Duodenal mucosa (tissue), 2 donors: ENCODE measurements around the gene CDC73.
A peak's percentile ranks its signal among the peaks of the same experiment; 100 is the strongest.

ENCODE experiments used
- H3K27ac ChIP-seq: one replicate; pipeline ENCODE4 v1.7.0; 2013; ENCODE audit warnings: low read depth, low read length
- H3K27me3 ChIP-seq, 2 donors: one replicate each; pipeline ENCODE4 v1.7.0; 2013; ENCODE audit warnings: low read length in 2 of 2, control low read depth in 1 of 2; ENCODE audit not compliant: insufficient read depth in 2 of 2, control insufficient read depth in 1 of 2
- H3K36me3 ChIP-seq, 2 donors: one replicate each; pipeline ENCODE4 v1.7.0; 2013; ENCODE audit warnings: low read length in 2 of 2, control low read depth in 1 of 2; ENCODE audit not compliant: insufficient read depth in 2 of 2, control insufficient read depth in 1 of 2
- H3K4me1 ChIP-seq, 2 donors: one replicate each; pipeline ENCODE4 v1.7.0; 2013; ENCODE audit warnings: low read length in 2 of 2, control low read depth in 1 of 2; ENCODE audit not compliant: insufficient read depth in 2 of 2, control insufficient read depth in 1 of 2
- H3K4me3 ChIP-seq, 2 donors: one replicate each; pipeline ENCODE4 v1.7.0; 2013; ENCODE audit warnings: low read length in 2 of 2, low read depth in 1 of 2
- H3K9ac ChIP-seq, 2 donors: one replicate each; pipeline ENCODE4 v1.7.0; 2013; ENCODE audit warnings: low read length in 2 of 2, low read depth in 1 of 2
- H3K9me3 ChIP-seq, 2 donors: one replicate each; pipeline ENCODE4 v1.7.0; 2013; ENCODE audit warnings: low read length in 2 of 2, control low read depth in 1 of 2; ENCODE audit not compliant: control insufficient read depth in 1 of 2

CDC73 gene

GRCh38 chr1:193121616-193122593, at the start of gene CDC73:
Gene CDC73 (plus strand): TSS chr1:193122031. CDS start chr1:193122201, 170 bp downstream.
- H3K9ac ChIP-seq: peak within 1 kb of the TSS; percentile 88 to 97
- H3K36me3 ChIP-seq: peaks cover 0 to 8% of the 10 kb centered on the region in 2 donors

GRCh38 chr1:193077991-193078390, 43.8 kb upstream of the CDC73 start:
- Histone ChIP-seq H3K9ac (no peak overlapping the region), H3K27me3 (no peaks in the 10 kb centered on the region), H3K27ac (no peak overlapping the region), H3K4me1 (no peaks in the 10 kb centered on the region), H3K36me3 (peaks cover 21 to 48% of the 10 kb centered on the region in 2 donors), H3K9me3 (peaks cover 0 to 6% of the 10 kb centered on the region in 2 donors), H3K4me3 (no peak overlapping the region)

More at GRCh38 chr1:193121616-193122593, at the start of gene CDC73:
- Histone ChIP-seq H3K4me1 (peaks cover 18 to 27% of the 10 kb centered on the region in 2 donors), H3K27me3 (no peaks in the 10 kb centered on the region), H3K27ac (peak within 1 kb of the TSS; percentile 93), H3K9me3 (no peaks in the 10 kb centered on the region), H3K4me3 (peak within 1 kb of the TSS; percentile 87 to 98)

DNA sequence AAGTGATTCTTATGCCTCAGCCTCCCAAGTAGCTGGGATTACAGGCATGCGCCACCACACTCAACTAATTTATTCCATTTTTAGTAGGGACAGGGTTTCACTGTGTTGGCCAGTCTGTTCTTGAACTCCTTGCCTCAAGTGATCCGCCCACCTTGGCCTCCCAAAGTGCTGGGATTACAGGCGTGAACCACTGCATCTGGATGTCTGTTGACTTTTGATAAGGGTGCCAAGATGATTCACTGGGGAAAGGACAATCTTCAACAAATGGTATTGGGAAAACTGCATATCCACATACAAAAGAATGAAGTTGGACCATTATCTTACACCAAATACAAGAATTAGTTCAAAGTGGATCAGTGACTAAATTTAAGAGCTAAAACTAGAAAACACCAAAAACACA, 42.6 kb upstream of the CDC73 start:
- Histone ChIP-seq H3K9me3 (peaks cover 0 to 6% of the 10 kb centered on the region in 2 donors), H3K9ac (no peak overlapping the region), H3K27me3 (no peaks in the 10 kb centered on the region), H3K4me3 (no peak overlapping the region), H3K27ac (no peak overlapping the region), H3K4me1 (no peaks in the 10 kb centered on the region), H3K36me3 (peaks cover 21 to 54% of the 10 kb centered on the region in 2 donors)

GRCh38 chr1:193083365-193084088, 38.3 kb upstream of the CDC73 start:
- no peaks in the 10 kb centered on the region for H3K27me3 ChIP-seq
- H3K4me1 ChIP-seq: no peaks in the 10 kb centered on the region
- no peak overlapping the region for H3K4me3 ChIP-seq
- H3K9ac ChIP-seq: no peak overlapping the region
- no peak overlapping the region for H3K27ac ChIP-seq
- peaks cover 15 to 46% of the 10 kb centered on the region in 2 donors for H3K36me3 ChIP-seq
- H3K9me3 ChIP-seq: no peaks in the 10 kb centered on the region

GRCh38 chr1:193085263-193085662, 36.6 kb upstream of the CDC73 start:
- no peak overlapping the region for H3K4me3 ChIP-seq
- H3K4me1 ChIP-seq: no peaks in the 10 kb centered on the region
- H3K9me3 ChIP-seq: no peaks in the 10 kb centered on the region
- no peaks in the 10 kb centered on the region for H3K27me3 ChIP-seq
- H3K36me3 ChIP-seq: peaks cover 15 to 34% of the 10 kb centered on the region in 2 donors
- H3K27ac ChIP-seq: no peak overlapping the region
- no peak overlapping the region for H3K9ac ChIP-seq

DNA sequence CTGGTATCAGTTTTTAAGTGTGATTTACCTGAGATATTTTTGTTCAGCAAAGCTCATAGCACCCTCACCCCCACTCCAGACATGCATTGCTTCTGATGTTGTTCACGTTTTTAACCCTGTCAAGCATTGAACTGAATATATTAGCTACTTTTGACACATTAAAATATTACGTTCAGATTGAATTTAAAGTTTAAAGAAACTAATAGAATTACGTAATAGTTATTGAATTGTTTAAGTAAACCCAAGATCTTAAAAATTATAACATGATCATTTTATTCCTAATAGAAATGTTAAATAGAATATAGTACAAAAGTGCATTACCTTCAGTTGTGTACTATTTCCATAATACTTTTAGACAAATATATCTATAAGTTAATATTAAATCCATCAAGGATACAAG, 35.5 kb upstream of the CDC73 start:
- peaks cover 15 to 33% of the 10 kb centered on the region in 2 donors for H3K36me3 ChIP-seq
- H3K9me3 ChIP-seq: no peaks in the 10 kb centered on the region
- H3K4me1 ChIP-seq: no peaks in the 10 kb centered on the region
- no peak overlapping the region for H3K4me3 ChIP-seq
- H3K27ac ChIP-seq: no peak overlapping the region
- H3K9ac ChIP-seq: no peak overlapping the region
- H3K27me3 ChIP-seq: no peaks in the 10 kb centered on the region

- no peaks in the 10 kb centered on the region for H3K4me1 ChIP-seq
- H3K9me3 ChIP-seq: no peaks in the 10 kb centered on the region
- no peak overlapping the region for H3K4me3 ChIP-seq
- H3K27me3 ChIP-seq: no peaks in the 10 kb centered on the region
- peaks cover 8 to 24% of the 10 kb centered on the region in 2 donors for H3K36me3 ChIP-seq
- H3K27ac ChIP-seq: no peak overlapping the region
- no peak overlapping the region for H3K9ac ChIP-seq
Observed at GRCh38 chr1:193087893-193088292, 33.9 kb upstream of the CDC73 start.

DNA sequence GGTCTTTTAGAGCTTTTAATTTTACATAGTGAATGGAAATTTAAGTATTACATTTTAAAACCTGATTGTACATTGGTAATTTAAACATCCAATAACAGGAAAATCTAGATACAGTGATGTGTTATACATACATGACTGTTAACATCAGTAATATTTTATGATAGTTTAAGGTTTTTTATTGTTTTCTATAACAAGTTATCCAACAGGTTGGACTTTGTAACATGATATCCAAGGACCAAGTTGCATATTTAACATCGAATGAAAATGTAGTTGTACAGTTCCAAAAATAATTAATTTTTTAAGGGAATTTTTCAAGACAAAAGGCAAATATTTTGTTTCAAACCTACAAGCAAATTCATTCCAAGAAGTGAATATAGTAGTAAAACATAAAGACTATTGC, 31.0 kb upstream of the CDC73 start:
- Histone ChIP-seq H3K9ac (no peak overlapping the region), H3K9me3 (no peaks in the 10 kb centered on the region), H3K27me3 (no peaks in the 10 kb centered on the region), H3K27ac (no peak overlapping the region), H3K36me3 (peaks cover 0 to 13% of the 10 kb centered on the region in 2 donors), H3K4me1 (no peaks in the 10 kb centered on the region), H3K4me3 (no peak overlapping the region)

DNA sequence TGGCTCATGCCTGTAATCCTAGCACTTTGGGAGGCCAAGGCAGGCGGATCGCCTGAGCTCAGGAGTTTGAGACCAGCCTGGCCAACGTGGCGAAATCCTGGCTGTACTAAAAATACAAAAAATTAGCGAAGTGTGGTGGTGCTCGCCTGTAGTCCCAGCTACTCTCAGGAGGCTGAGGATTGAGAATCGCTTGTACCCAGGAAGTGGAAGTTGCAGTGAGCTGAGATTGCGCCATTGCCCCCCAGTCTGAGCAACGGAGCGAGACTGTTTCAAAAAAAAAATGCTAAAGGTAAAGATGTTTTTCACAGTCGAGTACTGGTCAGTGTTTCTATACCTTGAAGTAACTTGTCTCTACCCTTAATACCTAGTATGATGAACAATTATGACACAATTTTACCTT, 27.7 kb upstream of the CDC73 start:
- Histone ChIP-seq H3K9ac (no peak overlapping the region), H3K27ac (no peak overlapping the region)

GRCh38 chr1:193102662-193103061, 19.2 kb upstream of the CDC73 start:
- H3K9ac ChIP-seq: no peak overlapping the region
- no peak overlapping the region for H3K4me3 ChIP-seq
- H3K27me3 ChIP-seq: no peaks in the 10 kb centered on the region
- peaks cover 15% of the 10 kb centered on the region in 2 donors for H3K4me1 ChIP-seq
- no peak overlapping the region for H3K27ac ChIP-seq
- no peaks in the 10 kb centered on the region for H3K9me3 ChIP-seq
- peaks cover 10 to 26% of the 10 kb centered on the region in 2 donors for H3K36me3 ChIP-seq

More for the DNA sequence above, 27.7 kb upstream of the CDC73 start:
- no peaks in the 10 kb centered on the region for H3K9me3 ChIP-seq
- no peaks in the 10 kb centered on the region for H3K27me3 ChIP-seq
- no peak overlapping the region for H3K4me3 ChIP-seq
- H3K36me3 ChIP-seq: peaks cover 7 to 35% of the 10 kb centered on the region in 2 donors
- no peaks in the 10 kb centered on the region for H3K4me1 ChIP-seq
